Measurements from ENCODE around the gene ROBO2.

DNA sequence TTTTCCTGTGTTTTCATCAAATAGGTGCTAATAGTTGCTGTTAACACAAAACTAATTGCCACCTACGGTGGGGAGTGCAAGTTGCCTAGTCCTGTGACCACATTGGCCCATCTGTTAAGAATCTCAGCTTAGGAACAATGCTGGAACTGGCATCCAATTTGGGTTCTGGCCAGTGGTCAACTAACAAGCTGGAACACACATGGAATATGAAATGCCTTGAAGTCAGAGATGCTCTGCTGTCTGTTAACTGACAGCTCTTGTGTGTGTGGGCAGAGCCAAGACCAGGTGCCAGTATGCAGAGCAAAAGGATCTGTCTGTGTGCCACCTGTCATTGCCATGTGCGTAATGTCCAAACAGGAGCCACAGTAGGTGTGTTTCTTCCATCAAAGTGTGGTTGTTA is 460.8 kb downstream of the ROBO2 start:
- TF ChIP-seq, protein P1, sequence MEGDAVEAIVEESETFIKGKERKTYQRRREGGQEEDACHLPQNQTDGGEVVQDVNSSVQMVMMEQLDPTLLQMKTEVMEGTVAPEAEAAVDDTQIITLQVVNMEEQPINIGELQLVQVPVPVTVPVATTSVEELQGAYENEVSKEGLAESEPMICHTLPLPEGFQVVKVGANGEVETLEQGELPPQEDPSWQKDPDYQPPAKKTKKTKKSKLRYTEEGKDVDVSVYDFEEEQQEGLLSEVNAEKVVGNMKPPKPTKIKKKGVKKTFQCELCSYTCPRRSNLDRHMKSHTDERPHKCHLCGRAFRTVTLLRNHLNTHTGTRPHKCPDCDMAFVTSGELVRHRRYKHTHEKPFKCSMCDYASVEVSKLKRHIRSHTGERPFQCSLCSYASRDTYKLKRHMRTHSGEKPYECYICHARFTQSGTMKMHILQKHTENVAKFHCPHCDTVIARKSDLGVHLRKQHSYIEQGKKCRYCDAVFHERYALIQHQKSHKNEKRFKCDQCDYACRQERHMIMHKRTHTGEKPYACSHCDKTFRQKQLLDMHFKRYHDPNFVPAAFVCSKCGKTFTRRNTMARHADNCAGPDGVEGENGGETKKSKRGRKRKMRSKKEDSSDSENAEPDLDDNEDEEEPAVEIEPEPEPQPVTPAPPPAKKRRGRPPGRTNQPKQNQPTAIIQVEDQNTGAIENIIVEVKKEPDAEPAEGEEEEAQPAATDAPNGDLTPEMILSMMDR (IDR thresholded peaks at IDR 0.05; ENCODE audit: low read length), result no peak
- TF ChIP-seq EZH2 (IDR thresholded peaks at IDR 0.05; ENCODE audit: borderline replicate concordance, low read length), result no peak
